Vagina (tissue), 2 donors: ENCODE data around the gene COBLL1.

ENCODE experiments used
- CTCF ChIP-seq, 3 experiments: fragments of 450-650 bp in 2 of 3; fragments of 200-600 bp in 1 of 3; sonication (generic) in 1 of 3; IDR thresholded peaks; one replicate each; pipeline ENCODE4 v1.5.1; 2017 to 2019; ENCODE audit warnings: antibody characterized with exemption in 3 of 3, mild to moderate bottlenecking in 2 of 3, moderate library complexity in 2 of 3
- POLR2A ChIP-seq, 2 donors: fragments of 450-650 bp; IDR thresholded peaks; one replicate each; pipeline ENCODE4 v1.6.1; 2017; ENCODE audit warnings: antibody characterized with exemption in 2 of 2, mild to moderate bottlenecking in 2 of 2, moderate library complexity in 2 of 2

- TF ChIP-seq CTCF (IDR thresholded peaks at IDR 0.05) (no peak), POLR2A (IDR thresholded peaks at IDR 0.05) (no peak)
Observed at GRCh38 chr2:164882276-164882675, 40.7 kb upstream of the COBLL1 start.
